Activated CD8-positive, alpha-beta memory T cell treated with anti-CD3 and anti-CD28 coated beads, Interleukin-2, amount 10 ng/mL, durations not matched to agents 7 days and 5 days (primary cell): ENCODE measurements around the gene KRTAP9-7. TPM values are rescaled to one million over a fixed set of nuclear protein-coding genes. Genes with fewer than 3 reads are reported as not detected.
"Not testable (repeated sequence)": the region's sequence is repeated elsewhere in the genome, so short reads cannot be mapped to it uniquely, and the experiment has no call there.

ENCODE experiments used
- ATAC-seq: fragments of 150-1000 bp; cut with Tn5 transposase; one replicate; pipeline ENCODE4 v1.10.0; 2021; ENCODE audit warnings: moderate library complexity
- CTCF ChIA-PET: fragments of 350-600 bp; sonication (Branson Sonifier 250); formaldehyde crosslinking; loops from one replicate; lab custom pipeline; 2021; ENCODE audit warnings: antibody characterized with exemption; lab: Charles Lee
- DNase-seq: peaks from one replicate; pipeline ENCODE4 v3.0.0-alpha.2; 2020
- H3K27ac Mint-ChIP-seq: one replicate; pipeline ENCODE4 v1.8.0; 2021; ENCODE audit warnings: mild to moderate bottlenecking, mixed read lengths
- H3K27me3 Mint-ChIP-seq: one replicate; pipeline ENCODE4 v1.8.0; 2021; ENCODE audit warnings: mixed read lengths
- H3K36me3 Mint-ChIP-seq: one replicate; pipeline ENCODE4 v1.8.0; 2021; ENCODE audit warnings: mild to moderate bottlenecking, mixed read lengths
- H3K4me1 Mint-ChIP-seq: one replicate; pipeline ENCODE4 v1.8.0; 2021; ENCODE audit warnings: mixed read lengths
- H3K4me3 Mint-ChIP-seq: one replicate; pipeline ENCODE4 v1.8.0; 2021; ENCODE audit warnings: mild to moderate bottlenecking, moderate library complexity, mixed read lengths
- H3K9me3 Mint-ChIP-seq: one replicate; pipeline ENCODE4 v1.8.0; 2022; ENCODE audit warnings: low read depth, mixed read lengths
- total RNA-seq, 2 experiments: library from RNA; stranded (reverse); gene quantifications; one replicate each; pipeline ENCODE4 v1.2.3, GENCODE V29; 2021

KRTAP9-7 gene
- not detected for total RNA-seq

DNA sequence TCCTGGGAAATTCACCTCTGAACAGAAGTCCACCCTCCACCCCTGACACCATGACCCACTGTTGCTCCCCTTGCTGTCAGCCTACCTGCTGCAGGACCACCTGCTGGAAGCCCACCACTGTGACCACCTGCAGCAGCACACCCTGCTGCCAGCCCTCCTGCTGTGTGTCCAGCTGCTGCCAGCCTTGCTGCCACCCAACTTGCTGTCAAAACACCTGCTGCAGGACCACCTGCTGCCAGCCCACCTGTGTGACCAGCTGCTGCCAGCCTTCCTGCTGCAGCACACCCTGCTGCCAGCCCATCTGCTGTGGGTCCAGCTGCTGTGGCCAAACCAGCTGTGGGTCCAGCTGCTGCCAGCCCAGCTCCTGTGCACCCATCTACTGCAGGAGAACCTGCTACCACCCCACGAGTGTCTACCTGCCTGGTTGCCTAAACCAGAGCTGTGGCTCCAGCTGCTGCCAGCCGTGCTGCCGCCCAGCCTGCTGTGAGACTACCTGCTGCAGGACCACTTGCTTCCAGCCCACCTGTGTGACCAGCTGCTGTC, at the start of gene KRTAP9-7:
KRTAP9-7 (plus strand) TSS at position 51 of the 543 bp plus-strand sequence; CDS start at position 51, 0 bp downstream.
- CTCF ChIA-PET, H3K4me1 Mint-ChIP-seq, H3K36me3 Mint-ChIP-seq, H3K9me3 Mint-ChIP-seq, H3K4me3 Mint-ChIP-seq, ATAC-seq, H3K27ac Mint-ChIP-seq, DNase-seq: not testable (repeated sequence)
- H3K27me3 Mint-ChIP-seq = peaks cover 25% of the 10 kb centered on the region

- H3K4me3 Mint-ChIP-seq = no peak overlapping the region
These were observed 49.4 kb upstream of the KRTAP9-7 start for GRCh38 chr17:41226051-41226450.

DNA sequence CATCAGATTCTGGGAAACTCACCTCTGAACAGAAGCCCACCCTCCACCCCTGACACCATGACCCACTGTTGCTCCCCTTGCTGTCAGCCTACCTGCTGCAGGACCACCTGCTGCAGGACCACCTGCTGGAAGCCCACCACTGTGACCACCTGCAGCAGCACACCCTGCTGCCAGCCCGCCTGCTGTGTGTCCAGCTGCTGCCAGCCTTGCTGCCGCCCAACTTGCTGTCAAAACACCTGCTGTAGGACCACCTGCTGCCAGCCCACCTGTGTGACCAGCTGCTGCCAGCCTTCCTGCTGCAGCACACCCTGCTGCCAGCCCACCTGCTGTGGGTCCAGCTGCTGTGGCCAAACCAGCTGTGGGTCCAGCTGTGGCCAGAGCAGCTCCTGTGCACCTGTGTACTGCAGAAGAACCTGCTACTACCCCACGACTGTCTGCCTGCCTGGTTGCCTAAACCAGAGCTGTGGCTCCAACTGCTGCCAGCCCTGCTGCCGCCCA, 48.9 kb upstream of the KRTAP9-7 start, which contains the start of gene KRTAP9-2:
KRTAP9-2 (plus strand) TSS at position 51 of the 498 bp plus-strand sequence; CDS start at position 58, 7 bp downstream.
- H3K4me1 Mint-ChIP-seq, ATAC-seq, H3K9me3 Mint-ChIP-seq, DNase-seq, H3K36me3 Mint-ChIP-seq, H3K27ac Mint-ChIP-seq, H3K4me3 Mint-ChIP-seq, CTCF ChIA-PET: not testable (repeated sequence)
- H3K27me3 Mint-ChIP-seq = peaks cover 20% of the 10 kb centered on the region

More at GRCh38 chr17:41226051-41226450, 49.4 kb upstream of the KRTAP9-7 start:
- DNase-seq = no peak
- no peaks in the 10 kb centered on the region for H3K4me1 Mint-ChIP-seq
- no peak for ATAC-seq
- peaks cover 20% of the 10 kb centered on the region for H3K27me3 Mint-ChIP-seq
- H3K36me3 Mint-ChIP-seq = no peaks in the 10 kb centered on the region
- no peak overlapping the region for H3K27ac Mint-ChIP-seq
- CTCF ChIA-PET = no interaction called here
- no peaks in the 10 kb centered on the region for H3K9me3 Mint-ChIP-seq

GRCh38 chr17:41230094-41230493, 45.4 kb upstream of the KRTAP9-7 start:
- Mint-ChIP-seq H3K27me3 (peaks cover 29% of the 10 kb centered on the region), H3K4me3 (no peak overlapping the region), H3K4me1 (no peaks in the 10 kb centered on the region), H3K36me3 (no peaks in the 10 kb centered on the region), H3K9me3 (no peaks in the 10 kb centered on the region), H3K27ac (no peak overlapping the region)
- CTCF ChIA-PET = no interaction called here
- ATAC-seq (no peak), DNase-seq (no peak)

DNA sequence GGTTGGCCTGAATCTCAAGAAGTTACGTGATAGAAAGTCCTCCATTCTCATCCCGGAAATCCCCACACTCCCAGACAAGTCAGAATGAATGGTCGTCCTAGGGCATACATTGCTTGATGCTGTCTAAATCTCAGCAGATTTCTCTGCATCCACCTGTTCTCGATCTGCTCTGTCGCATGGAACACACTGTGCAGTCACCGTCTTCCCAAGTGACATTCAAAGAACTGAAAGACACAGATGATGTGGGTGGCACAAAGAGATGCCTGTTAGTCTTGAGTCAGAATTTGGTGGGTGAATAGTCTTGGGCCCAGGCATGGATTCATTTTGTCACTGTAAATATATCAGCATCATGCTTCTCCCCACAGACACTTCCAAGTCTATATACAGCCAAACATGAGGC, 43.8 kb upstream of the KRTAP9-7 start:
- Mint-ChIP-seq H3K4me1 (no peaks in the 10 kb centered on the region), H3K4me3 (no peak overlapping the region), H3K27ac (no peak overlapping the region), H3K27me3 (peaks cover 34% of the 10 kb centered on the region), H3K36me3 (no peaks in the 10 kb centered on the region), H3K9me3 (no peaks in the 10 kb centered on the region)
- CTCF ChIA-PET = no interaction called here
- DNase-seq = no peak
- no peak for ATAC-seq

DNA sequence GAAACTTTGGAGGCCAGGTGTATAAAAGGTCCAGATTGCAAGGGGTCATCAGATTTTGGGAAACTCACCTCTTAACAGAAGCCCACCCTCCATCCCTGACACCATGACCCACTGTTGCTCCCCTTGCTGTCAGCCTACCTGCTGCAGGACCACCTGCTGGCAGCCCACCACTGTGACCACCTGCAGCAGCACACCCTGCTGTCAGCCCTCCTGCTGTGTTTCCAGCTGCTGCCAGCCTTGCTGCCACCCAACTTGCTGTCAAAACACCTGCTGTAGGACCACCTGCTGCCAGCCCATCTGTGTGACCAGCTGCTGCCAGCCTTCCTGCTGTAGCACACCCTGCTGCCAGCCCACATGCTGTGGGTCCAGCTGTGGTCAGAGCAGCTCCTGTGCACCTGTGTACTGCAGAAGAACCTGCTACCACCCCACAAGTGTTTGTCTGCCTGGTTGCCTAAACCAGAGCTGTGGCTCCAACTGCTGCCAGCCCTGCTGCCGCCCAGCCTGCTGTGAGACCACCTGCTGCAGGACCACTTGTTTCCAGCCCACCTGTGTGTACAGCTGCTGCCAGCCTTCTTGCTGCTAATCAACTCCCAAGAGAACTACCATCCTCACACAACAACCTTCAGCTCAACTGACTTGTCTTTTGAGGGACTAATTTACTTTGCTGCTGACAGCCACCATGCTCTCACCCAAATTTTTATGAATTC, 42.9 kb upstream of the KRTAP9-7 start, which contains the start of gene KRTAP9-3:
KRTAP9-3 (plus strand) TSS at position 51 of the 707 bp plus-strand sequence; CDS start at position 104, 53 bp downstream.
- H3K27ac Mint-ChIP-seq, ATAC-seq, H3K36me3 Mint-ChIP-seq, CTCF ChIA-PET, H3K9me3 Mint-ChIP-seq, H3K4me1 Mint-ChIP-seq, H3K4me3 Mint-ChIP-seq, DNase-seq: not testable (repeated sequence)
- H3K27me3 Mint-ChIP-seq = peaks cover 34% of the 10 kb centered on the region

GRCh38 chr17:41237116-41237515, 38.4 kb upstream of the KRTAP9-7 start:
- ATAC-seq = not testable (repeated sequence)

GRCh38 chr17:41237949-41238437, 37.5 kb upstream of the KRTAP9-7 start, which contains the start of gene KRTAP9-8:
Gene KRTAP9-8, plus strand, starts transcription at chr17:41237999. Its CDS starts 53 bp downstream, at chr17:41238052.
- H3K4me1 Mint-ChIP-seq = not testable (repeated sequence)

More at GRCh38 chr17:41237116-41237515, 38.4 kb upstream of the KRTAP9-7 start:
- H3K4me3 Mint-ChIP-seq, H3K4me1 Mint-ChIP-seq, H3K36me3 Mint-ChIP-seq, DNase-seq, H3K9me3 Mint-ChIP-seq, H3K27ac Mint-ChIP-seq, CTCF ChIA-PET: not testable (repeated sequence)
- peaks cover 42% of the 10 kb centered on the region for H3K27me3 Mint-ChIP-seq

GRCh38 chr17:41246995-41247787, 28.3 kb upstream of the KRTAP9-7 start:
- H3K27me3 Mint-ChIP-seq = peaks cover 40% of the 10 kb centered on the region
- H3K36me3 Mint-ChIP-seq, ATAC-seq, CTCF ChIA-PET, H3K9me3 Mint-ChIP-seq, H3K27ac Mint-ChIP-seq, H3K4me3 Mint-ChIP-seq, DNase-seq, H3K4me1 Mint-ChIP-seq: not testable (repeated sequence)

More at GRCh38 chr17:41237949-41238437, 37.5 kb upstream of the KRTAP9-7 start, which contains the start of gene KRTAP9-8:
- peaks cover 41% of the 10 kb centered on the region for H3K27me3 Mint-ChIP-seq
- H3K9me3 Mint-ChIP-seq, ATAC-seq, H3K36me3 Mint-ChIP-seq, H3K4me3 Mint-ChIP-seq, DNase-seq, CTCF ChIA-PET, H3K27ac Mint-ChIP-seq: not testable (repeated sequence)

DNA sequence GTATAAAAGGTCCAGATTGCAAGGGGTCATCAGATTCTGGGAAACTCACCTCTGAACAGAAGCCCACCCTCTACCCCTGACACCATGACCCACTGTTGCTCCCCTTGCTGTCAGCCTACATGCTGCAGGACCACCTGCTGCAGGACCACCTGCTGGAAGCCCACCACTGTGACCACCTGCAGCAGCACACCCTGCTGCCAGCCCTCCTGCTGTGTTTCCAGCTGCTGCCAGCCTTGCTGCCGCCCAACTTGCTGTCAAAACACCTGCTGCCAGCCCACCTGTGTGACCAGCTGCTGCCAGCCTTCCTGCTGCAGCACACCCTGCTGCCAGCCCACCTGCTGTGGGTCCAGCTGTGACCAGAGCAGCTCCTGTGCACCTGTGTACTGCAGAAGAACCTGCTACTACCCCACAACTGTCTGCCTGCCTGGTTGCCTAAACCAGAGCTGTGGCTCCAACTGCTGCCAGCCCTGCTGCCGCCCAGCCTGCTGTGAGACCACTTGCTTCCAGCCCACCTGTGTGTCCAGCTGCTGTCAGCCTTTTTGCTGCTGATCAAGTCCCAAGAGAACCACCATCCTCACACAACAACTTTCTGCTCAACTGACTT, 25.8 kb upstream of the KRTAP9-7 start, which contains the start of gene KRTAP9-4:
KRTAP9-4 (plus strand) TSS at position 51 of the 604 bp plus-strand sequence; CDS start at position 85, 34 bp downstream.
- H3K9me3 Mint-ChIP-seq, H3K4me1 Mint-ChIP-seq, ATAC-seq, H3K36me3 Mint-ChIP-seq, DNase-seq, H3K27ac Mint-ChIP-seq, CTCF ChIA-PET, H3K4me3 Mint-ChIP-seq: not testable (repeated sequence)
- peaks cover 43% of the 10 kb centered on the region for H3K27me3 Mint-ChIP-seq

DNA sequence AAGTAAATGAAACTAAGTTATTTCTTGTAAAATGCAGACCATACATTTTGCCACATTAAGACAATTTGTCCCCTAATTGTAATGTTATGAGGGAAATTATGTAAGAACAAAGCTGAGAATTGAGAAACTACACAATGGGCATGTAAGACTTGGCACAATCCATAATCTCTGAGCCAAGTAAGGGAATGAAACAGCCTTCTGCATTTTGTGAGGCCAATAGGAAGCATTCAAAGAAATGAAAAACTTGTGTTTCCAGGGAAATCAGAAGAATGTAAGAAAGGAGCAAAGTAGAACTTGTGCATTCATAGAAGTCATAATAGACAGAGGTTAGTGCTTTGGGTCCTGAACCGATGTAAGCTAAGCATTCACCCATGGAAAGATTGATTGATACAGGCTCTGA, 24.2 kb upstream of the KRTAP9-7 start:
- H3K36me3 Mint-ChIP-seq = no peaks in the 10 kb centered on the region
- ATAC-seq (no peak), DNase-seq (no peak)
- peaks cover 44% of the 10 kb centered on the region for H3K27me3 Mint-ChIP-seq
- no peaks in the 10 kb centered on the region for H3K4me1 Mint-ChIP-seq
- no peaks in the 10 kb centered on the region for H3K9me3 Mint-ChIP-seq
- no peak overlapping the region for H3K27ac Mint-ChIP-seq
- no peak overlapping the region for H3K4me3 Mint-ChIP-seq
- CTCF ChIA-PET = interaction anchor here (0.9 kb wide), 1 partner anchor 196 kb away, joined by 3 read pairs; no protein-coding TSS in a partner anchor

- H3K36me3 Mint-ChIP-seq = no peaks in the 10 kb centered on the region
- H3K27me3 Mint-ChIP-seq = peaks cover 65% of the 10 kb centered on the region
- ATAC-seq (no peak), DNase-seq (no peak)
- no peaks in the 10 kb centered on the region for H3K9me3 Mint-ChIP-seq
- H3K27ac Mint-ChIP-seq = no peak overlapping the region
- CTCF ChIA-PET = no interaction called here
- H3K4me3 Mint-ChIP-seq = no peak overlapping the region
- no peaks in the 10 kb centered on the region for H3K4me1 Mint-ChIP-seq
These were observed 20.6 kb upstream of the KRTAP9-7 start for GRCh38 chr17:41254861-41255260.
